GM12872 (cell line): Measurements from ENCODE around the gene CHI3L2.
A peak's percentile ranks its signal among the peaks of the same experiment; 100 is the strongest.

Experiments
- TF ChIP-seq, protein P1 (sequence below): IDR thresholded peaks from 3 replicates; pipeline ENCODE4 v1.5.1; 2011; ENCODE audit warnings: low read depth, mild to moderate bottlenecking, low read length, moderate library complexity; ENCODE audit not compliant: insufficient read depth

The CHI3L2 gene

GRCh38 chr1:111202707-111203623 is 24.5 kb upstream of the CHI3L2 start:
- TF ChIP-seq, protein P1, sequence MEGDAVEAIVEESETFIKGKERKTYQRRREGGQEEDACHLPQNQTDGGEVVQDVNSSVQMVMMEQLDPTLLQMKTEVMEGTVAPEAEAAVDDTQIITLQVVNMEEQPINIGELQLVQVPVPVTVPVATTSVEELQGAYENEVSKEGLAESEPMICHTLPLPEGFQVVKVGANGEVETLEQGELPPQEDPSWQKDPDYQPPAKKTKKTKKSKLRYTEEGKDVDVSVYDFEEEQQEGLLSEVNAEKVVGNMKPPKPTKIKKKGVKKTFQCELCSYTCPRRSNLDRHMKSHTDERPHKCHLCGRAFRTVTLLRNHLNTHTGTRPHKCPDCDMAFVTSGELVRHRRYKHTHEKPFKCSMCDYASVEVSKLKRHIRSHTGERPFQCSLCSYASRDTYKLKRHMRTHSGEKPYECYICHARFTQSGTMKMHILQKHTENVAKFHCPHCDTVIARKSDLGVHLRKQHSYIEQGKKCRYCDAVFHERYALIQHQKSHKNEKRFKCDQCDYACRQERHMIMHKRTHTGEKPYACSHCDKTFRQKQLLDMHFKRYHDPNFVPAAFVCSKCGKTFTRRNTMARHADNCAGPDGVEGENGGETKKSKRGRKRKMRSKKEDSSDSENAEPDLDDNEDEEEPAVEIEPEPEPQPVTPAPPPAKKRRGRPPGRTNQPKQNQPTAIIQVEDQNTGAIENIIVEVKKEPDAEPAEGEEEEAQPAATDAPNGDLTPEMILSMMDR = no peak; the same call in 2 of the 3 replicates

GRCh38 chr1:111203681-111204200 is 23.8 kb upstream of the CHI3L2 start:
- TF ChIP-seq, protein P1 = no peak

GRCh38 chr1:111204201-111204982 is 23.1 kb upstream of the CHI3L2 start:
- TF ChIP-seq, protein P1 = peak; percentile 19; the same call in 1 of the 3 replicates

- TF ChIP-seq, protein P1 = no peak
Observed at GRCh38 chr1:111204983-111205713, 22.4 kb upstream of the CHI3L2 start.

GRCh38 chr1:111205714-111206050 is 21.8 kb upstream of the CHI3L2 start:
- TF ChIP-seq, protein P1 = no peak

DNA sequence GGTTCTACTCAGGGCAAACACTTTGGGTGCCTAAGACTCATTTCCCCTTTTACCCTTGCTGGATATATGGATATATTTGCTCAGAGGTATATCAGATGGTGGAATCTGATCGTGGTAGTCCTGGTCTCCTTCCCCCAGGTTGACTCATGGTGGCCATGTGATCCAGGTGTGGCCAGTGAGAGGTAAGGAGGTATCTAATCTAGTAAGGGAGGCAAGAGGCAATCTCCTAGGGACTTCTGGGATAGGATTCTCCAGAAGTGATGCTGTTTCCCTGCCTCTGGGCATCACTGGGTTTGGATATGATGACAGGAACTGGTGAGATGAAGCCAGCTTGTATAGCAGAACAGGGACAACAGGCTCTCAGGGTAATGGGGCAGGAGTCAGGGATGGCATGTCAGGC is 18.6 kb upstream of the CHI3L2 start:
- TF ChIP-seq, protein P1 = no peak
